IMR-90 (cell line): ENCODE results near the gene OR1E2. TPM values are rescaled to one million over a fixed set of nuclear protein-coding genes. Genes with fewer than 3 reads are reported as not detected.

Experiments used
- ATAC-seq: fragments of 200-7000 bp; cut with Tn5 transposase; 2 replicates; pipeline ENCODE4 v1.9.1; 2020; ENCODE audit warnings: low read depth, mild to moderate bottlenecking, moderate library complexity
- BruUV-seq: library from RNA; stranded (reverse); fragments of 400-500 nt; replicated peaks from 2 replicates; lab custom pipeline; 2021; lab: Mats Ljungman, UMichigan
- CTCF ChIA-PET: fragments of 300-600 bp; formaldehyde crosslinking; extraction: SDS; loops from one replicate; lab custom pipeline; 2021; ENCODE audit warnings: antibody characterized with exemption; lab: Yijun Ruan, JAX
- POLR2A ChIA-PET: fragments of 300-600 bp; sonication (Branson Sonifier 250); formaldehyde crosslinking; loops from one replicate; lab custom pipeline; 2022; ENCODE audit warnings: antibody characterized with exemption; ENCODE audit not compliant: unreplicated experiment; lab: Charles Lee
- DNase-seq: peaks from one replicate; pipeline ENCODE4 v3.0.0; 2013
- H2AFZ ChIP-seq: replicated peaks from 2 replicates; pipeline ENCODE3; 2013; ENCODE audit warnings: low read length, mild to moderate bottlenecking; ENCODE audit not compliant: poor library complexity
- H2AK5ac ChIP-seq: 2 replicates; pipeline ENCODE4 v1.6.1; 2013; ENCODE audit warnings: low read depth, low read length, inconsistent platforms
- H2AK9ac ChIP-seq: replicated peaks from 2 replicates; pipeline ENCODE3; 2013; ENCODE audit warnings: mild to moderate bottlenecking, low read depth, low read length, moderate library complexity; ENCODE audit not compliant: poor library complexity
- H2BK120ac ChIP-seq: 2 replicates; pipeline ENCODE4 v1.6.1; 2013; ENCODE audit warnings: low read depth, low read length, inconsistent platforms
- H2BK15ac ChIP-seq: 3 replicates; pipeline ENCODE4 v1.6.1; 2013; ENCODE audit warnings: low read depth, low read length, inconsistent platforms
- H2BK20ac ChIP-seq: 2 replicates; pipeline ENCODE4 v1.6.1; 2013; ENCODE audit warnings: low read depth, mild to moderate bottlenecking, inconsistent platforms, low read length, moderate library complexity
- H2BK5ac ChIP-seq: 2 replicates; pipeline ENCODE4 v1.6.1; 2013; ENCODE audit warnings: mild to moderate bottlenecking, low read depth, low read length, inconsistent platforms; ENCODE audit not compliant: poor library complexity, severe bottlenecking
- H3K14ac ChIP-seq: replicated peaks from 2 replicates; pipeline ENCODE4 v1.6.1; 2013; ENCODE audit warnings: low read depth, low read length, inconsistent platforms
- H3K18ac ChIP-seq: 2 replicates; pipeline ENCODE4 v1.6.1; 2013; ENCODE audit warnings: low read depth, low read length, control low read depth
- H3K23ac ChIP-seq: 2 replicates; pipeline ENCODE4 v1.6.1; 2013; ENCODE audit warnings: low read depth, low read length, inconsistent platforms
- H3K27ac ChIP-seq: 2 replicates; pipeline ENCODE4 v1.5.1; 2013; ENCODE audit warnings: mild to moderate bottlenecking, control low read depth, low read length; ENCODE audit not compliant: insufficient read depth
- H3K27me3 ChIP-seq: 2 replicates; pipeline ENCODE4 v1.6.1; 2013; ENCODE audit warnings: low read length; ENCODE audit not compliant: control insufficient read depth, insufficient read depth
- H3K36me3 ChIP-seq: 2 replicates; pipeline ENCODE4 v1.6.1; 2013; ENCODE audit warnings: low read length, mixed read lengths; ENCODE audit not compliant: control insufficient read depth, insufficient read depth
- H3K4ac ChIP-seq: 2 replicates; pipeline ENCODE4 v1.6.1; 2013; ENCODE audit warnings: low read depth, low read length, inconsistent platforms
- H3K4me1 ChIP-seq: 2 replicates; pipeline ENCODE4 v1.6.1; 2013; ENCODE audit warnings: low read length, mixed read lengths; ENCODE audit not compliant: control insufficient read depth, insufficient read depth
- H3K4me2 ChIP-seq: 2 replicates; pipeline ENCODE4 v1.6.1; 2013; ENCODE audit warnings: low read depth, mild to moderate bottlenecking, control low read depth, low read length, moderate library complexity
- H3K4me3 ChIP-seq: 2 replicates; pipeline ENCODE4 v1.5.1; 2013; ENCODE audit warnings: low read depth, mild to moderate bottlenecking, control low read depth, low read length, moderate library complexity; ENCODE audit not compliant: insufficient read depth
- H3K56ac ChIP-seq: 2 replicates; pipeline ENCODE4 v1.6.1; 2013; ENCODE audit warnings: low read length, inconsistent platforms; ENCODE audit not compliant: insufficient read depth; ENCODE audit errors: extremely low read depth
- H3K79me1 ChIP-seq, 2 experiments: 2 replicates each; pipeline ENCODE4 v1.6.1; 2013; ENCODE audit warnings: low read length in 2 of 2, inconsistent platforms in 1 of 2, low read depth in 1 of 2
- H3K9ac ChIP-seq: 2 replicates; pipeline ENCODE4 v1.6.1; 2013; ENCODE audit warnings: low read depth, low read length, control low read depth
- H3K9me1 ChIP-seq: 2 replicates; pipeline ENCODE4 v1.6.1; 2013; ENCODE audit warnings: low read length, inconsistent platforms; ENCODE audit not compliant: insufficient read depth
- H3K9me3 ChIP-seq: 2 replicates; pipeline ENCODE4 v1.6.1; 2013; ENCODE audit warnings: low read length; ENCODE audit not compliant: control insufficient read depth, insufficient read depth
- H4K20me1 ChIP-seq: 2 replicates; pipeline ENCODE4 v1.6.1; 2013; ENCODE audit warnings: low read length, inconsistent platforms; ENCODE audit not compliant: insufficient read depth
- H4K5ac ChIP-seq: 2 replicates; pipeline ENCODE4 v1.6.1; 2013; ENCODE audit warnings: mild to moderate bottlenecking, low read depth, low read length, control low read depth
- H4K8ac ChIP-seq, 2 experiments: 2 replicates each; pipeline ENCODE4 v1.6.1; 2013; ENCODE audit warnings: low read depth in 2 of 2, low read length in 2 of 2, control low read depth in 1 of 2, inconsistent platforms in 1 of 2
- H4K91ac ChIP-seq: 2 replicates; pipeline ENCODE4 v1.6.1; 2013; ENCODE audit warnings: low read depth, low read length, inconsistent platforms; ENCODE audit not compliant: insufficient read depth
- BHLHE40 ChIP-seq: fragments of 150-350 bp; IDR thresholded peaks from 2 replicates; pipeline ENCODE4 v1.6.1; 2016; ENCODE audit warnings: mild to moderate bottlenecking, low read depth, low read length
- CEBPB ChIP-seq: IDR thresholded peaks from 2 replicates; pipeline ENCODE4 v1.6.1; 2012; ENCODE audit warnings: low read depth, low read length, improper control_type of control experiment
- CHD1 ChIP-seq: IDR thresholded peaks from 2 replicates; pipeline ENCODE4 v1.6.1; 2012; ENCODE audit warnings: low read depth, low read length, improper control_type of control experiment
- CTCF ChIP-seq: conservative IDR thresholded peaks from 2 replicates; pipeline ENCODE4 v1.5.1; 2012; ENCODE audit warnings: mild to moderate bottlenecking, low read depth, low read length, improper control_type of control experiment
- ELK1 ChIP-seq: fragments of 150-350 bp; IDR thresholded peaks from 2 replicates; pipeline ENCODE4 v1.6.1; 2016; ENCODE audit warnings: low read depth, mild to moderate bottlenecking, low read length, moderate library complexity, borderline replicate concordance
- FOS ChIP-seq: fragments of 150-350 bp; IDR thresholded peaks from 2 replicates; pipeline ENCODE4 v1.6.1; 2016; ENCODE audit warnings: low read depth, low read length
- MAFK ChIP-seq: IDR thresholded peaks from 2 replicates; pipeline ENCODE4 v1.6.1; 2012; ENCODE audit warnings: low read depth, low read length, improper control_type of control experiment
- MAZ ChIP-seq: IDR thresholded peaks from 2 replicates; pipeline ENCODE4 v1.6.1; 2012; ENCODE audit warnings: low read depth, mild to moderate bottlenecking, low read length, improper control_type of control experiment, moderate library complexity, borderline replicate concordance
- MXI1 ChIP-seq: IDR thresholded peaks from 2 replicates; pipeline ENCODE4 v1.6.1; 2012; ENCODE audit warnings: low read depth, mild to moderate bottlenecking, low read length, moderate library complexity, borderline replicate concordance
- NFE2L2 ChIP-seq: fragments of 150-350 bp; IDR thresholded peaks from 2 replicates; pipeline ENCODE4 v1.6.1; 2016; ENCODE audit warnings: low read depth, mild to moderate bottlenecking, low read length
- POLR2A ChIP-seq: IDR thresholded peaks from 2 replicates; pipeline ENCODE4 v1.6.1; 2012; ENCODE audit warnings: mild to moderate bottlenecking, low read depth, low read length
- RAD21 ChIP-seq: IDR thresholded peaks from 2 replicates; pipeline ENCODE4 v1.6.1; 2012; ENCODE audit warnings: low read length, improper control_type of control experiment
- RCOR1 ChIP-seq: IDR thresholded peaks from 2 replicates; pipeline ENCODE4 v1.6.1; 2012; ENCODE audit warnings: mild to moderate bottlenecking, low read length, improper control_type of control experiment; ENCODE audit not compliant: insufficient replicate concordance
- RFX5 ChIP-seq: IDR thresholded peaks from 2 replicates; pipeline ENCODE4 v1.8.0; 2012; ENCODE audit warnings: low read depth, mild to moderate bottlenecking, low read length, moderate library complexity
- SMC3 ChIP-seq: fragments of 150-350 bp; IDR thresholded peaks from 2 replicates; pipeline ENCODE4 v1.6.1; 2016; ENCODE audit warnings: low read depth, mild to moderate bottlenecking, antibody characterized with exemption, low read length, moderate library complexity
- USF2 ChIP-seq: fragments of 150-350 bp; IDR thresholded peaks from 2 replicates; pipeline ENCODE4 v1.6.1; 2017; ENCODE audit warnings: mild to moderate bottlenecking, antibody characterized with exemption, low read length, low read depth
- WGBS, 2 experiments: methylation state at CpG; one replicate each; pipeline versions ENCODE4 v1.1.5 to v1.1.7; 2013; ENCODE audit warnings: missing lambda C conversion rate in 2 of 2; ENCODE audit not compliant: insufficient read length in 1 of 2; ENCODE audit errors: extremely low coverage in 2 of 2; 5-methylcytosine and 5-hydroxymethylcytosine counted together
- dilution Hi-C: fragments of 300-500 bp; cut with HindIII; formaldehyde crosslinking; loops from one replicate; pipeline ENCODE4 v1.14.3; 2018; ENCODE audit warnings: low sequenced_read_pairs; ENCODE audit not compliant: unreplicated experiment
- in situ Hi-C: fragments of 300-500 bp; cut with MboI; formaldehyde crosslinking; loops from 3 replicates; pipeline ENCODE4 v1.14.3; 2019; ENCODE audit warnings: low sequenced_read_pairs, inconsistent platforms, mixed read lengths
- intact Hi-C: fragments of 100-400 bp; cut with micrococcal nuclease; formaldehyde crosslinking; loops from 2 replicates; pipeline ENCODE4 v1.10.0; 2022
- polyA plus RNA-seq, 3 experiments: library from polyadenylated mRNA; depleted of rRNA; stranded (reverse); fragments of >200 nt; gene quantifications; 2 replicates each; pipeline ENCODE4 v1.2.3, GENCODE V29; 2012; ENCODE audit warnings: low replicate concordance in 1 of 3
- total RNA-seq: library from RNA; depleted of rRNA; stranded (reverse); fragments of >200 nt; gene quantifications from 2 replicates; pipeline ENCODE4 v1.2.3, GENCODE V29; 2012

The OR1E2 gene
- total and polyA plus RNA-seq, 2 of the 4 experiments (the other 2 are of a cell fraction), result not detected

- no peak within 1 kb of the TSS for H2AK9ac ChIP-seq
- peaks cover 3% of the 10 kb centered on the region; the same call in 1 of the 2 replicates for H3K9me3 ChIP-seq
- H3K4me1 ChIP-seq, result no peaks in the 10 kb centered on the region
- H3K14ac ChIP-seq, result no peak within 1 kb of the TSS
- H3K18ac ChIP-seq, result no peak within 1 kb of the TSS
- no peak within 1 kb of the TSS for H4K5ac ChIP-seq
- 96% methylated on average over 31 of the region's 38 CpGs; no CpG with 5 or more reads in 1 of the 2 experiments for WGBS, 2 experiments
- H3K36me3 ChIP-seq, result no peaks in the 10 kb centered on the region
- H2BK120ac ChIP-seq, result no peak within 1 kb of the TSS
- no peak within 1 kb of the TSS for H3K23ac ChIP-seq
- no peak within 1 kb of the TSS for H3K9ac ChIP-seq
- H3K27me3 ChIP-seq, result no peaks in the 10 kb centered on the region
- no peak within 1 kb of the TSS for H3K4ac ChIP-seq
- H3K4me3 ChIP-seq, result no peak within 1 kb of the TSS
- ChIA-PET CTCF (no interaction called here), POLR2A (no interaction called here)
- no TSS peak for BruUV-seq
- ATAC-seq, result no peak
- no peak for DNase-seq
- H2AFZ ChIP-seq, result no peak within 1 kb of the TSS
- intact Hi-C loops (no loop called here), in situ Hi-C loops (no loop called here), dilution Hi-C loops (no loop called here)
- no peak within 1 kb of the TSS for H3K56ac ChIP-seq
- H3K4me2 ChIP-seq, result no peak within 1 kb of the TSS
- H3K27ac ChIP-seq, result no peak within 1 kb of the TSS
- H2AK5ac ChIP-seq, result no peak within 1 kb of the TSS
- TF ChIP-seq RCOR1 (no peak), POLR2A (no peak), FOS (no peak), MXI1 (no peak), SMC3 (no peak), CEBPB (no peak), MAFK (no peak), CTCF (no peak), RAD21 (no peak), ELK1 (no peak), NFE2L2 (no peak), USF2 (no peak), CHD1 (no peak), MAZ (no peak), RFX5 (no peak), BHLHE40 (no peak)
- no peaks in the 10 kb centered on the region for H4K20me1 ChIP-seq
- H2BK20ac ChIP-seq, result no peak within 1 kb of the TSS
- no peaks in the 10 kb centered on the region for H3K79me1 ChIP-seq
- no peaks in the 10 kb centered on the region for H3K9me1 ChIP-seq
- H4K8ac ChIP-seq, result no peak within 1 kb of the TSS
- no peak within 1 kb of the TSS for H2BK5ac ChIP-seq
- no peak within 1 kb of the TSS for H2BK15ac ChIP-seq
- no peak within 1 kb of the TSS for H4K91ac ChIP-seq
These were observed 38.0 kb upstream of the OR1E2 start, which contains the start of gene SPATA22 for GRCh38 chr17:3471599-3471998. TSS of gene SPATA22 (minus strand) at chr17:3471819. CDS start at chr17:3469325, 2,494 bp downstream.
